DOHH2 (cell line): ENCODE data around the gene HDAC4.

ENCODE experiments used
- EZH2phosphoT487 ChIP-seq: fragments of 200-600 bp; sonication (generic); IDR thresholded peaks from 2 replicates; pipeline ENCODE4 v1.6.1; 2017; ENCODE audit warnings: borderline replicate concordance, mild to moderate bottlenecking, antibody characterized with exemption, low read length, moderate library complexity, mixed read lengths
- TF ChIP-seq, protein P1 (sequence below): fragments of 200-600 bp; sonication (generic); IDR thresholded peaks from one replicate; pipeline ENCODE4 v1.5.1; 2014; ENCODE audit warnings: antibody characterized with exemption, mild to moderate bottlenecking, low read depth, low read length; ENCODE audit not compliant: poor library complexity, severe bottlenecking

DNA sequence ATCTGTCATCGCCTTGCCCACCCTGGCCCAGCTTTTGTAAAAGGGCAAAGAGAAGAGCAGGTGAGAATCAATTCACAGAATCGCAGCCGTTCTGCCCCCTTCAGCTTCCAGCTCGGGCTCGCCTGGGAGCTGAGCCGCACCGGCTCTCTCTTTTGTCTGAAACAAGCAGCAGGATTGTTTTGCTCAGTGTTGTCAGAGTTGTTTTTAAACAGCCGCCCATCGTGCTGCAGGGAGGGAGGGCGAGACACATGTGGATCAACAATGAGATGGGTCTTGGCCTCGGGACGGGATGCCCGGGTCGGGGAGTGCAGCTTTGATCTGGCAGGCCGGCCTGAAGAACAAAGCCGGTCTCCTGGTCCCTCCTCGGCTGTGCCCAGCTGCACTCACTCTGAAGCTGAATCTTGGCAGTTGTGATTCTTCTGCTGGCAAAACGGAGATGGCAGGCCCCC is 39.7 kb upstream of the HDAC4 start:
- TF ChIP-seq, protein P1, sequence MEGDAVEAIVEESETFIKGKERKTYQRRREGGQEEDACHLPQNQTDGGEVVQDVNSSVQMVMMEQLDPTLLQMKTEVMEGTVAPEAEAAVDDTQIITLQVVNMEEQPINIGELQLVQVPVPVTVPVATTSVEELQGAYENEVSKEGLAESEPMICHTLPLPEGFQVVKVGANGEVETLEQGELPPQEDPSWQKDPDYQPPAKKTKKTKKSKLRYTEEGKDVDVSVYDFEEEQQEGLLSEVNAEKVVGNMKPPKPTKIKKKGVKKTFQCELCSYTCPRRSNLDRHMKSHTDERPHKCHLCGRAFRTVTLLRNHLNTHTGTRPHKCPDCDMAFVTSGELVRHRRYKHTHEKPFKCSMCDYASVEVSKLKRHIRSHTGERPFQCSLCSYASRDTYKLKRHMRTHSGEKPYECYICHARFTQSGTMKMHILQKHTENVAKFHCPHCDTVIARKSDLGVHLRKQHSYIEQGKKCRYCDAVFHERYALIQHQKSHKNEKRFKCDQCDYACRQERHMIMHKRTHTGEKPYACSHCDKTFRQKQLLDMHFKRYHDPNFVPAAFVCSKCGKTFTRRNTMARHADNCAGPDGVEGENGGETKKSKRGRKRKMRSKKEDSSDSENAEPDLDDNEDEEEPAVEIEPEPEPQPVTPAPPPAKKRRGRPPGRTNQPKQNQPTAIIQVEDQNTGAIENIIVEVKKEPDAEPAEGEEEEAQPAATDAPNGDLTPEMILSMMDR: no peak
- TF ChIP-seq EZH2phosphoT487: no peak
